Erythroblast (primary cell): ENCODE results near the gene ARAP2.

Experiments
- DNase-seq, 2 experiments: peaks; one replicate each; lab custom pipeline; 2025; lab: John Stamatoyannopoulos, UW
- GATA1 ChIP-seq: IDR thresholded peaks from 2 replicates; pipeline ENCODE4 v1.6.1; 2011; ENCODE audit warnings: low read depth, mild to moderate bottlenecking, control low read depth, low read length, moderate library complexity
- POLR2A ChIP-seq: IDR thresholded peaks from 2 replicates; pipeline ENCODE4 v1.6.1; 2011; ENCODE audit warnings: mild to moderate bottlenecking, low read length

ARAP2 gene

GRCh38 chr4:36027203-36027602 lies 217.1 kb downstream of the ARAP2 start:
- no peak for DNase-seq
- no peak for TF ChIP-seq GATA1
- TF ChIP-seq POLR2A, result no peak

GRCh38 chr4:36026348-36026880 lies 217.9 kb downstream of the ARAP2 start:
- TF ChIP-seq POLR2A, result no peak
- TF ChIP-seq GATA1, result no peak
- DNase-seq, result no peak

GRCh38 chr4:36024901-36025660 lies 219.2 kb downstream of the ARAP2 start:
- TF ChIP-seq POLR2A (no peak), GATA1 (no peak)
- no peak for DNase-seq

DNA sequence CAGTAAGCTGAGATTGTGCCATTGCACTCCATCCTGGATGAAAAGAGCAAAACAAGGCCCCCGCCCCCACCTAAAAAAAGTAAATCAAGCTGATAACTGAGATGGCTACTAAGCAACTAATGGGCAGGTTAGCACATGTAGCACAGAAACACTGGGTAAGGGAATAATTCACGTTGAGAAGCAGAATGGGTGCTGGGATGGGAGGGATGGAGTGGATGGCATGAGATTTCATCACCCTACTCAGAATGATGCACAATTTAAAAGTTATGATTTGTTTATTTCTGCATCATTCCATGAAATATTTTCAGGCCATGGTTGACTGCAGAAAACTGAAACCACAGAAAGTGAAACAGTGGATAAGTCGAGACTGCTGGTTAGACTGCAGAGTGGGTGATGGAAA lies 224.0 kb downstream of the ARAP2 start:
- DNase-seq, result no peak
- TF ChIP-seq GATA1 (no peak), POLR2A (no peak)
